ENCODE results near the gene LRP3.

LRP3 gene

DNA sequence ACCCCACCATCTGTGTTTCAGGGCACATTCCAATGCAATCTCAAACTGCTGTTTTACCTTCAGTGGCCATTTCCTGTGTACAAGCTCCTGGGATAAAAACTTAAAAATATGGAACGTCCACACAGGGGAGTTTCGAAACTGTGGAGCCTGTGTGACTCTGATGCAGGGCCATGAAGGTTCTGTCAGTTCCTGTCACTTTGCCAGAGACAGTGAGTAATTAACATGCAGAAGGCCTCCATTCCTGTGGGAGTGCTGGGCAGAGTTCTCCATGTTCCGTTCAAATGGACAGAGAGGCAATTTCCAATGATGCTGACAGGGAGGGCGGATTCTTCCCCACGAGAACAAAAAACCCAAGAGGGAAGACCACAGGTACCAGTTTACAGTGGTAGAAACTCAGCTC is 37.8 kb upstream of the LRP3 start:
- Mint-ChIP-seq H3K4me3 (no peak overlapping the region), H3K9me3 (peaks cover 3% of the 10 kb centered on the region), H3K36me3 (ENCODE audit: low read depth) (no peaks in the 10 kb centered on the region), H3K27ac (no peak overlapping the region), H3K27me3 (ENCODE audit: low read depth) (no peaks in the 10 kb centered on the region), H3K4me1 (no peaks in the 10 kb centered on the region)
- TF ChIP-seq, protein P1, sequence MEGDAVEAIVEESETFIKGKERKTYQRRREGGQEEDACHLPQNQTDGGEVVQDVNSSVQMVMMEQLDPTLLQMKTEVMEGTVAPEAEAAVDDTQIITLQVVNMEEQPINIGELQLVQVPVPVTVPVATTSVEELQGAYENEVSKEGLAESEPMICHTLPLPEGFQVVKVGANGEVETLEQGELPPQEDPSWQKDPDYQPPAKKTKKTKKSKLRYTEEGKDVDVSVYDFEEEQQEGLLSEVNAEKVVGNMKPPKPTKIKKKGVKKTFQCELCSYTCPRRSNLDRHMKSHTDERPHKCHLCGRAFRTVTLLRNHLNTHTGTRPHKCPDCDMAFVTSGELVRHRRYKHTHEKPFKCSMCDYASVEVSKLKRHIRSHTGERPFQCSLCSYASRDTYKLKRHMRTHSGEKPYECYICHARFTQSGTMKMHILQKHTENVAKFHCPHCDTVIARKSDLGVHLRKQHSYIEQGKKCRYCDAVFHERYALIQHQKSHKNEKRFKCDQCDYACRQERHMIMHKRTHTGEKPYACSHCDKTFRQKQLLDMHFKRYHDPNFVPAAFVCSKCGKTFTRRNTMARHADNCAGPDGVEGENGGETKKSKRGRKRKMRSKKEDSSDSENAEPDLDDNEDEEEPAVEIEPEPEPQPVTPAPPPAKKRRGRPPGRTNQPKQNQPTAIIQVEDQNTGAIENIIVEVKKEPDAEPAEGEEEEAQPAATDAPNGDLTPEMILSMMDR (IDR thresholded peaks at IDR 0.05; ENCODE audit: unreplicated experiment in 3 of 3): no peak

DNA sequence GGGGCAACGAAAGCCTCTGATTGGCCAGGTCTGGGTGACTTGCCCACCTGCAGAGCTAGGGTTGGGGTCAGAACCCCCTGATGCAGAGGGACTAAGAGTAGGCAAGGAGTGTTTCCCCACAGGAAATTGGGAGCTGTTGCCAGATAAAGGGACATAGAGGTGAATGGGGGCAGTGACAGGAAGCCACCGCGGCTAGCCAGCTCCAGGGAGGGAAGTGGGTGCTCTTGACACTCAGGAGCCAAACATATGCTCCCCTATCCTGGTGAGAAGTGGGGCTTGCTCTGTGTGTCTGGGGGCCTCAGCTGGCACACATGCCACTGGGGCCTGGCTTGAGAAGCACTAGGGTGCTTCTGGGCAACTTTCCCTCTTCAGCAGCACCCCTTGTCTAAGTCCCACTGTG is 36.2 kb upstream of the LRP3 start:
- no peaks in the 10 kb centered on the region for H3K4me1 Mint-ChIP-seq
- no peaks in the 10 kb centered on the region for H3K27me3 Mint-ChIP-seq (ENCODE audit: low read depth)
- TF ChIP-seq, protein P1 (IDR thresholded peaks at IDR 0.05; ENCODE audit: unreplicated experiment in 3 of 3): no peak
- peaks cover 3% of the 10 kb centered on the region for H3K9me3 Mint-ChIP-seq
- H3K4me3 Mint-ChIP-seq: no peak overlapping the region
- H3K27ac Mint-ChIP-seq: no peak overlapping the region
- no peaks in the 10 kb centered on the region for H3K36me3 Mint-ChIP-seq (ENCODE audit: low read depth)

DNA sequence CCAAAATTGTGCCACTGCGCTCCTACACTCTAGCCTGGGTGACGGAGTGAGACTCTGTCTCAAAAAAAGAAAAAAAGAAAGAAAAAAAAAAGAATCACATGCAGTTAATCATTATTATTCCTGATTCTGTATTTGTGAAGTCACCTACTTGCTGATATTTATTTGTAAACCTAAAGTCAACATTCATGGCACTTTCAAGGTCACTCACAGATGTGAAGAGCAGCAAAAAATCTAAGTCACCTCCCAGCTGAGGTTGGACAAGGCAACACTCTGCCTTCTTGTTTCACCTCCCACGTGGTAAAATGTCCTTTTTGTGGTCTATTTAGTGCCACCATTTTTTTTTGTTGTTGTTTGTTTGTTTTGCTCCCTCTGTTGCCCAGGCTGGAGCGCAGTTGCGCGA is 35.8 kb upstream of the LRP3 start:
- Mint-ChIP-seq H3K36me3 (ENCODE audit: low read depth) (no peaks in the 10 kb centered on the region), H3K4me3 (no peak overlapping the region), H3K4me1 (no peaks in the 10 kb centered on the region), H3K27me3 (ENCODE audit: low read depth) (no peaks in the 10 kb centered on the region), H3K27ac (no peak overlapping the region), H3K9me3 (peaks cover 3% of the 10 kb centered on the region)
- TF ChIP-seq, protein P1 (IDR thresholded peaks at IDR 0.05; ENCODE audit: unreplicated experiment in 3 of 3): no peak

DNA sequence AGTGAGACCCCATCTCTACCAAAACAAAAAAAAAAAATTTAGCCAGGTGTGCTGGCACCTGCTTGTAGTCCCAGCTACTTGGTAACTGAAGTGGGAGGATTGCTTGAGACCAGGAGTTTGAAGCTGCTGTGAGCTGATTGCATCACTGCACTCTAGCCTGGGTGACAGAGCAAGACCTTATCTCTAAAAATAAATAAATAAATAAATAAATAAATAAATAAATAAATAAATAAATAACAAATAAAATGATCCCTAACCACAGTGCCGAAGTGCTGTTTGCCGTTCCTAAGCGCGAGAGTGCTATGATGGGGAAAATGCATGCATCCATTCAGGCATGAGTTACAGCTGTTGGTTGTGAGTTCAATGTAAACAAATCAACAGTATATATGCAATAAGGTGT is 35.0 kb upstream of the LRP3 start:
- Mint-ChIP-seq H3K9me3 (peaks cover 3% of the 10 kb centered on the region), H3K36me3 (ENCODE audit: low read depth) (no peaks in the 10 kb centered on the region), H3K27me3 (ENCODE audit: low read depth) (no peaks in the 10 kb centered on the region), H3K4me1 (no peaks in the 10 kb centered on the region), H3K4me3 (no peak overlapping the region), H3K27ac (no peak overlapping the region)
- TF ChIP-seq, protein P1 (IDR thresholded peaks at IDR 0.05; ENCODE audit: unreplicated experiment in 3 of 3): no peak

DNA sequence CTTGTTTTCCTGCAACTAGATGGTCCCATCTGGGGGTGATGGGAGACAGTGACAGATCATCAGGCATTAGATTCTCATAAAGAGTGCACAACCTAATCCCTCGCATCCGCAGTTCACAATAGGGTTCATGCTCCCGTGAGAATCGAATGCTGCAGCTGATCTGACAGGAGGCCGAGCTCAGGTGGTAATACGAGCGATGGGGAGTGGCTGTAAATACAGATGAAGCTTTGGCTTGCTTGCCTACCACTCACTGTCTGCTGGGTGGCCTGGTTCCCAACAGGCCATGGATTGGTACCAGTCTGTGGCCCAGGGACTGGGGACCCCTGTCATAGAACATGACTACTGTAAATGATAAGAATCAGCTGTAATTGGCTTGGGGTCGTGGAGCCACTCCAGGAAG is 34.2 kb upstream of the LRP3 start:
- H3K4me3 Mint-ChIP-seq: no peak overlapping the region
- no peaks in the 10 kb centered on the region for H3K4me1 Mint-ChIP-seq
- H3K27ac Mint-ChIP-seq: no peak overlapping the region
- H3K36me3 Mint-ChIP-seq (ENCODE audit: low read depth): no peaks in the 10 kb centered on the region
- H3K9me3 Mint-ChIP-seq: peaks cover 3% of the 10 kb centered on the region
- no peaks in the 10 kb centered on the region for H3K27me3 Mint-ChIP-seq (ENCODE audit: low read depth)
- TF ChIP-seq, protein P1 (IDR thresholded peaks at IDR 0.05; ENCODE audit: unreplicated experiment in 3 of 3): no peak

DNA sequence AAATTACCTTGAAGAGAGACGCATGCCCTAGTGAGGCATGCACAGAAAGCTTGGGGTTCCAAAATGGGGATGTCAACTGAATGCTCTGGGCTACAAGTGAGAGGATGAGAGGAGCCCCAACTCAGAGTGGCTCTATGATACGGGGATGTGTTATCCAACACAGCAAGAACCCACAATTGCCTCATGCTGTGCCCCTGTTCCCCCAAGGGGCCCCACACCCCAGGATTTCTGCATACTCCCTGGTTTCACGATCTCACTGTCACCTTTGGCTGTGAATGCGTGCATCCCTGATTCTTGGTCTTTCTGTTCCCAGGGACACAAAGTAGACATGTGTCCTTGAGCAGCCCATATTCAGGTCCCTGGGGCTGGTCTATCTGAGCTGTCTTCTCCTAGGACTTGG is 32.9 kb upstream of the LRP3 start:
- Mint-ChIP-seq H3K36me3 (ENCODE audit: low read depth) (no peaks in the 10 kb centered on the region), H3K27me3 (ENCODE audit: low read depth) (no peaks in the 10 kb centered on the region), H3K4me3 (no peak overlapping the region)

More for the DNA sequence above, 32.9 kb upstream of the LRP3 start:
- peaks cover 3% of the 10 kb centered on the region for H3K9me3 Mint-ChIP-seq
- no peak overlapping the region for H3K27ac Mint-ChIP-seq
- H3K4me1 Mint-ChIP-seq: no peaks in the 10 kb centered on the region
- TF ChIP-seq, protein P1 (IDR thresholded peaks at IDR 0.05; ENCODE audit: unreplicated experiment in 3 of 3): no peak

Data from nephron (organoid).